Stimulated activated CD8-positive, alpha-beta memory T cell treated with anti-CD3 and anti-CD28 coated beads, Interleukin-7, amount 100 ng/mL, for 48 hours (primary cell): ENCODE measurements around the gene MED25.

Experiments used
- DNase-seq, 2 donors: peaks; one replicate each; pipeline ENCODE4 v3.0.0-alpha.2; 2020; ENCODE audit warnings: low read depth in 1 of 2; ENCODE audit errors: extremely low read depth in 1 of 2

Gene MED25

DNA sequence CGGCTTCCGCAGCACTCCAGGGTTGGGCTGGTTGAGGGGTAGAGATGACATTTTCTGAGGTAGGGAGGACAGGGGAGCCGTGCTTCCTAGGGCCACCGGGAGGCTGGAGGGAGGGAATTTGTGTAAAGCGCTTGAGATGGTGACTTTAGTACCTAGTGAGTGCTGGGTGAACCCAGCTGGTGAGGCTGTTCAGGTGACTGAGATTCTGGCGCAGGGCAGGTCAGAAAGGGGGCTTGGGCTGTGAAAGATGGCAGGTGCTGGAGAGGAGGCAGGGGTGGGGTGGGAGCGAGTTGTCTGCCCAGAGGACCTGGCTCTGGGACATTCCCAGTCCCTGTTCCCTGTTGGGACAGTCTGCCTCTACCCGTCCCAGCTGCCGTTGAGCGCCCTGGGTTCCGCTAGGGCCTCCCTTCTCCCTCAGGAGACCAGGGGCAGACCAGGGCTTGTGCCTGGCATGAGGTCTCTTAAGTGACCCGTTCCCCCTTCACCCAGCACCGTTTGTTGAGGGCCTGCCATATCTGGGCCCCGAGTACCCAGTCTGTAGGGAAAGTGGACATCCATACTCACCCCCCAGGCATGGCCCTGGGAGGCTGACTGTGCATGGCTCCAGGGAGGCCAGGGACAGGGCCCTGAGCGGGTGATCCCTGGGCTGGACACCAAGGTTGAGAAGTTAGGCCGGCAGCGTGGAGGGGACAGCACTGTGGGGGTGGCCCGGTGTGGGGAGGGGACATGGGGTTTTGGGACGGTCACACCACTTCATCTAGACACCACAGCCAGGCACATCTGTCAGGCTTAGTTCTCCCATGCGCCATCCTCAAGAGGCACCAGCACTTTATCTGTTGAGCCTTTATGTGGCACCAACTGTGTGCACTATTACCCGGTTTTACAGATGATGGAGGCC is 37.8 kb downstream of the MED25 start:
- no peak for DNase-seq

DNA sequence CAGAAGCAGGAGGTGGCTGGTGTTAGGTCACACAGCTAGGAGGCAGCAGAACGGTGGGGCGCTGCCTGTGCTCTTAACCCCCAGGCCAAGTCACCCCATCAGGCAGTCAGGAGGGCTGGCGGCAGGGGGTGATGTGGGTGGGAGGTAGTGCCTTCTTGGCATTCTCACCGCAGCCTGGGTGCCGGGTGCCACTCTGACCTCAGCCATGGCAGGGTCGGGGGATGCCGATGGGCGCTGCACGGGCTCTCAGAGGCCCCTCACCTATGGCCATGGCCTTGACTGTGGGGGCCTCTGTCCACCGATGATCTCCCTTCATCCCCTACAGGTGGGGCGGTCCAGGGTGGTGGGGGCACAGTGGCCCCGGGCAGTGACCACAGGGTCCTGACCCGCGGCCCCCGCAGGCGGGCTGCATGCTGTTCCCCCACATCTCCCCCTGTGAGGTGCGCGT is 38.5 kb downstream of the MED25 start:
- no peak for DNase-seq

- no peak for DNase-seq
Observed at GRCh38 chr19:49857061-49857837, 39.2 kb downstream of the MED25 start.

DNA sequence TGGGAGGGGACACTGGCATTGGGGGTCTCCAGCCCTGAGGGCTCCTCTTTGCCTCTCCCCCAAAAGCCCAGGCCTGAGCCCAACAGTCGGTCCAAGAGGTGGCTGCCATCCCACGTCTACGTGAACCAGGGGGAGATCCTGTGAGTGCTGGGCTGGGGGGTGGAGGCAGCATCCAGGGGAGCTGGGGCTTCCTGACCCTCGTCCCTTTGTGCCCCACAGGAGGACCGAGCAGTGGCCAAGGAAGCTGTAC is 39.7 kb downstream of the MED25 start:
- DNase-seq = no peak

DNA sequence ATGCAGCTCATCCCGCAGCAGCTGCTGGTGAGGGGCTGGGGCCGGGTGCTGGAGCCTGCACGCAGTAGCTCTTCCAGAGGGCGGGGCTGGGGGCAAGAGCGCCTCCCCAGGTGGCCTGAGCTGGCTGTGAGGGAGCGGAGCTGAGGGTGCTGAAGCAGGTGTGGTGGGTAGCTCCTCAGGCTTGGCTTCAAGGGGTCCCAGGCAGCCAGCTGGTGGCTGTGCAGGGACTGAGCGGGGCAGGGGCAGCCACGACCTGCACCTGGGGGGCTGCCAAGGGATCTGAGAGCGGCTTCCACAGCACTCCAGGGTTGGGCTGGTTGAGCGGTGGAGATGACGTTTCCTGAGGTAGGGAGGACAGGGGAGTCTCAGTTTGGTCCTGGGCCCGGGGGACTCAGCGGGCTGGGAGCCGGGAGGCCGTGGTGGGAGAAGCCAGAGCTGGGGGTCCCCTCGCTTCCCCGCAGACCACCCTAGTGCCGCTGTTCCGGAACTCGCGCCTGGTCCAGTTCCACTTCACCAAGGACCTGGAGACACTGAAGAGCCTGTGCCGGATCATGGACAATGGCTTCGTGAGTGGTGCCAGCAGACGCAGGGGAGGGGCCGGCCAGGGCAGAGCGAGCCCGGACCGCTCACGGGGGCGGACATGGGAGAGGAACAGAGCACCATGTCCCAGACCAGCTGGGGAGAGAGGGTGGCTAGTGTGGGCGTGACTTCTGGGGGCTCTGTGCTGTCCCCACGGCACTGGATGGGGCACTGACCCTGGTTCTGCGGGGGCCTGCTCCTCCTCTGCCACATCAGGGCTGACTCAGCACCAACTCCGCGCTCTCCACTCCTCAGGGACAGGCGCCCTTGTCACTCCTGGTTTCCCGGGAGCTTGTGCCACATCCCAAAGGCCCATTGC is 40.2 kb downstream of the MED25 start:
- no peak for DNase-seq

DNA sequence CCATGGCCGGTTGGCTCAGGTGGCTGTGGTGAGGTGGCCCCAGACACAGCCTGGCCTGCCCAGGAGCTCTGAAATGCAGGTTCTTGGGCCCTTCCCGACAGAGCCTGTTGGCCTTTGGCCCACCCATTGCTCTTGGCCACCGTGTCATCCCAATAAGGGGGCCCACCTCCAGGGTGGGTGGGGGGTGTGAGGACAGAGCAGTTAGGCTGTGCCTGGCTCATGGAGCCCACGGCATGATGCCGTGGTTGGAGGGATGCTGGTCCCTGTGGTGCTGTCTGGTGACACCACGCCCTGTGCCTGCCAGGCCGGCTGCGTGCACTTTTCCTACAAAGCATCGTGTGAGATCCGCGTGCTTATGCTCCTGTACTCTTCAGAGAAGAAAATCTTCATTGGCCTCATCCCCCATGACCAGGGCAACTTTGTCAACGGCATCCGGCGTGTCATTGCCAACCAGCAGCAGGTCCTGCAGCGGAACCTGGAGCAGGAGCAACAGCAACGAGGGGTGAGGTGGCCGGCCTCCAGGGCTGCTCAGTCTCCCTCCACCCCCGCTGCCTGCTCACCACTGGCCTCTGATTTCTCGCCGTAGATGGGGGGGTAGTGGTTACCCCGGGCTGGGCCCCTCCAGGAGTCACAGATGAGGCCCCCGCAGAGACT is 41.7 kb downstream of the MED25 start:
- no peak for DNase-seq

DNA sequence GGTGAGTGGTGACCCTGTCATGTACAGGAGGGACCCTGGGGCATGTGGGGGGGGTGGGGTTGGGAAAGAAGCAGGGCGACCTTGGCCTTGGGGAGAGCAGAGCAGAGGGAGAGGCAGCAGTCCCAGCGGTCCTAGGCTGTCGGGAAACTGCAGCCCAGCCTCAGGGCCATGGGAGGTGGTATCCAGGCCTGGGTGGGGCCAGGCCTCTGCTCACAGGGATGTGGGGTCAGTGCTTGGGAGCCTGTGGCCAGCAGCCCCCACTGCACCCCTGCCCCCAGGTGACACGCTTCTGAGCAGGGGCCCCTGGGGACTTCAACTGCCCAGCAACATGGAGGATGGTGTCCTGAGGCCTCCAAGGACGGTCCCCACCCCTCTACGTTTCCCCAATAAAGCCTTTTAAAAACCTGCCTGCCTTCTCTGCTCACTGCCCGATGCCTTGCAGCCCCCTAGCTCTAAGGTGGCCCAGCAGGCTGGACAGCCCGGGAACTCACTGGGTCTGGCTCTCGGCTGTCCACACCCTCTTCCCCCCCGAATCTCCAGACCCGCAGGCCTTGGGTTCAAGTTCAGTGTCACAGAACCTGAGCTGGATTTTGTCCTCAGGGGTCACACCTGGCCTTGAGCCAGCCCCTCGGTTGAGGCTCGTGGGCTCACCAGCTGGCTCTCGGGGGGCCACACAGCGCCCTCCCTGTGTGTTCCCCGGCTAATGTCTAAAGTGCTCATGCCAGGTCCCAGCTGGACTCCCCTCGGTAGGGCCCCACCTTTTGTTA is 42.4 kb downstream of the MED25 start:
- DNase-seq = no peak

GRCh38 chr19:49861107-49861506 is 43.0 kb downstream of the MED25 start:
- DNase-seq = no peak

GRCh38 chr19:49861541-49862378 is 43.7 kb downstream of the MED25 start:
- DNase-seq = no peak

- no peak for DNase-seq
Observed at GRCh38 chr19:49862391-49863253, 44.5 kb downstream of the MED25 start.

DNA sequence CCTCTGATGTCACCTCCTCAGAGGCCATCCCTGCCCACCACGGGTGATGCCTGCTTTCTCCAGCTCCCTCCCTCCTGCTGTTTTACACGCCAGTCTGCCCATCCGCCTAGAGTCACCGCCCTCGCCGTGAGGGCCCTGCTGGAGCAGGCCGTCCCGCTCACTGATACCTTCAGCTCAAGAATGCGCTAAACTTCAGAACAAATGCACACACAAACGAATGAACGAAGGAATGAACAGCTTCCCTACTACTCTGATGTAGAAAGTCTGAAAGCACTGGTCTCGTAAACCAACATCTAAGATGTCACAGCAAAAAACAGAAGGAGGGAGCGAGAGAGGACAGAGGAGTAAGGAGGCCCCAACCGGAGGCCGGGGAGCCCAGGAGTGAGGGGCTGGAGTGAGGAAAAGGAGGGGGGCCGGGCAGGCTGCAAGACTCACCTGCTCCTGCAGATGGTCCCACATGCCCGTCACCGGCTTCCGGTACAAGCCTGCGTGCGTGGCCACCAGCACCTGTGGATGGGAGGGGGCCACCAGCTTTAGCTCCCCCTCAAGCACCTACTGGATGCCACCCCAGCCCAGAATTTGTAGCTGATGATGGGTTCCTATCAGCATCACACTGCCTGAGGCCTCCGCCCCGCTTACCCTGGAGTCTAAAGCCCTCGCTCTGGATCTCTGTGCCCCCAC is 45.3 kb downstream of the MED25 start:
- DNase-seq = no peak

DNA sequence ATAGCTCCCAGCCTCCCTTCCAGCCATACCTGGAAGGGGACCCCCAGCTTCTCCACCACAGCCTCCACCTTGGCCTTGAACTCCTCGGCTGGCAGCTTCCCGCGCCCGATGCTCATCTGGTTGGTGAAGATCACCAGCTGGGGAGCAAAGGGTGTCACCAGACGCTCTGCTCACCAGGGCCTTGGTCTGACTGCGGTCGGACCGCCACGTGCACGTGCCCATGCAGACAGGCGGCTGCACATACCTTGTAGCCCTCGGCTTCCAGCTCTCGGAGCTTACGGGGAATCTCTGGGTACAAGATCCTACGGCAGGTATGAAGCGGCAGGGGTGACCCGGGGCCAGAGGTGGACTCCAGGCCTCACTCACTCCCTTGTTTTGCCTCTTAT is 45.8 kb downstream of the MED25 start:
- no peak for DNase-seq

GRCh38 chr19:49864890-49865289 is 46.8 kb downstream of the MED25 start:
- DNase-seq = no peak

- peak; percentile 84 to 89 for DNase-seq
Observed at GRCh38 chr19:49866933-49867782, 49.1 kb downstream of the MED25 start, which contains the start of gene PNKP. Gene PNKP (minus strand): TSS chr19:49867576. CDS start chr19:49867204, 372 bp downstream.

DNA sequence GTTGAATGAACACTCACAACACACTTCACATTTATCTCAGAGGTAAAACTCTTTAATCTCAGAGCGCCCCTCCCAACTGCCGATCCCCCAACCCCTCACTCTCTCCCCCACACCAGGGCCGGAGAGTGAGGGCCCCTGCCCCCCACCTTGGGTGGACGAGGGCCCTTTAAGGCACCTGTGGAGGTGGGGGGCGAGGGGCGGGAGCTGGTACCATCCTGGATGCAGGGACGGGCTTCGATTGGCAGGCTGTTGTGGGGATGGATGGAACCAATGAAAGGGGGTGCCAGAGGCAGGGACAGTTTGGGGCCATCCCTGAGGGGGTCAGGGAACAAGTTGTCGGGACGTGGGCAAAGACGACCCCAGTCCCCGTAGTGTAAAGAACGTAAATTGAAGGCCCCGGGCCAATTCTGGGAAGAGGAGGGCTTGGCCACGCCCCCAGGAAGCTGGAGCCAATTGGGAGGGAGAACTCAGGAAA is 51.0 kb downstream of the MED25 start:
- no peak for DNase-seq

DNA sequence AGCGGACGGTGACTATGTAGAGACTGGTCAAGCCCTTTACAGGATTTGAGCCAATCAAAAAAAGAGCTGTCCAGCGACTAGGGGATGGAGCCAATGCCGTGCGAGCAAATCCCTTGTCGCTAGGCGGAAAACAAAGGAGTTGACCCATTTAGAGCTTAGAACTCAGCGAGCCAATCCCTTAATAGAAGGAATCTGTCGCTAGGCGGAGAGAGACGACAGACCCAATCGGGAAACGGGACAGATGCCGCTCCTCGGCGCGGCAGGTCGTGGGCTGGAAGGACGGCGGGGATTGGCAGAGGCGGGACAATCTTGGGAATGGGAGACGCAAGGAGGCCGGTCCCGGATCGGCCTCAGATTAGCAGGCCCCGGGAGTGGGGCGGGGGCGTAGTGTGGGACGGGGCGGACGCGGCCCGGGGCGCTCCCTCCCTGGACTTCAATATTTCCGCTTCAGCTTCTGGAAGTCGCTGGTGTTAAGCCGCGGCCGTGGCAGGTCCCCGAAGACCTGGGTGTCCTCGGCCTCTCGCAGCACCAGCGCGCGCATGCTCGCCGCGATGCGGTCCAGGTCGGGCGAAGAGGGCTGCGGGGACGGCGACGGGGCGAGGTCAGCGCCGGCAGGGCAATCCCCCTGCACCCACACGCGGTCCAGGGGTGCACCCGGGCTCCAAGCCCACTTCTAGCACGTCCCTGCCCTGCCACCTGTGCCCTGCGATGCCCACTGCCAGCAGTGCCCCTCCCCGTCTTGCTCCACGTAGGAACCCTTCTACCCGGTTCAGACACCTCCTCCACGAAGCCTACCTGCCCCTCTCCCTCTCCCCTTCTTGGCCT is 51.6 kb downstream of the MED25 start:
- peak; percentile 73 to 87 for DNase-seq
